LNCaP clone FGC (cell line): ENCODE measurements around the gene NMUR2.

ENCODE experiments used
- DNase-seq: peaks from one replicate; pipeline ENCODE4 v3.0.0-alpha.2; 2011; ENCODE audit warnings: low read depth
- H3K4me3 ChIP-seq: 2 replicates; pipeline ENCODE4 v1.5.1; 2011; ENCODE audit warnings: mild to moderate bottlenecking, low read depth, low read length, control low read depth
- CTCF ChIP-seq: IDR thresholded peaks from 2 replicates; pipeline ENCODE4 v1.5.1; 2012; ENCODE audit warnings: mild to moderate bottlenecking; ENCODE audit not compliant: control insufficient read depth, insufficient read depth; ENCODE audit errors: extremely low read depth

Gene NMUR2

DNA sequence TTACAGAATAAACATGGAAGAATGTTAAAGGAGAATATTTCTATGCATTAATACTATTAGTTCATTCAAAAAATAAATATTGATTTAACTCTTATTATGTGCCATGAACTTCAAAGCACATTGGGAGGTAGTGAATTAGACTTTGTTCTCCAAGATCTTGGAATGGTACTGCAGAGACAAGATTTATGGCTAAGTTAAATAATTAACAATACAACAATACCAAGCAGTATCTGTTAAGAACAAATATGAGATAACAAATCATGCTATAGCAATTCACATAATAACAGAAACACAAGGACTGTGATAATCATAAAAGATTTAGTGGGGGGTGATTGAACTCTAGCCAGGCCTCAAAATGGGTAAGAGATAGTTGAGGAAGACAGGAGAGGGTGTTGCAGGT is 11.6 kb downstream of the NMUR2 start:
- no peak overlapping the region for H3K4me3 ChIP-seq
- TF ChIP-seq CTCF = no peak
- DNase-seq = no peak

DNA sequence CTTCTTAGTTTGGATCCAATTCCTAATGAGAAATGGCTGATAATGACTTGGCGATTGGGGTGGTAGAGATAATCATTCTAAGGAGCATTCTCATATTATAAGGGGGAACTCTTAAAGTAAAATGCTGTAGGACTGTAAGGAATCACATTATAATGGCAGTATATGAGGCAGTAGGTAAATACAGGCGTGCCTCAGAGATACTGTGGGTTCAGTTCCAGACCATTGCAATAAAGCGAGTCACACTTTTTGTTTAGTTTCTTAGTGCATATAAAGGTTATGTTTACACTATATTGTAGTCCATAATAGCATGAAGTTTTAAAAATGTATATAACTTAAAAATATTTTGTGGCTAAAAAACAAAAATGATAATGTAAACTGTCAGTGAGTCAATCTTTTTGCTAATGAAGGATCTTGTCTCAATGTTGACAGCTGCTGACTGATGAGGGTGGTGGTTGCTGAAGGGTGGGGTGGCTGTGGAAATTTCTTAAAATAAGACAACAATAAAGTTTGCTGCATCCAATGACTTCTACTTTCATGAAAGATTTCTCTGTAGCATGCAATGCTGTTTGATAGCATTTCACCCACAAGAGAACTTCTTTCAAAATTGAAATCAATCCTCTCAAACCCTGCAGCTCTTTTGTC is 15.8 kb downstream of the NMUR2 start:
- H3K4me3 ChIP-seq = no peak overlapping the region
- no peak for DNase-seq
- no peak for TF ChIP-seq CTCF

GRCh38 chr5:152388610-152389009 is 16.5 kb downstream of the NMUR2 start:
- TF ChIP-seq CTCF = no peak

GRCh38 chr5:152380415-152381123 is 24.5 kb downstream of the NMUR2 start:
- H3K4me3 ChIP-seq = no peak overlapping the region
- no peak for DNase-seq
- no peak for TF ChIP-seq CTCF

More at GRCh38 chr5:152388610-152389009, 16.5 kb downstream of the NMUR2 start:
- DNase-seq = no peak
- no peak overlapping the region for H3K4me3 ChIP-seq

GRCh38 chr5:152379331-152379730 is 25.7 kb downstream of the NMUR2 start:
- DNase-seq = no peak
- TF ChIP-seq CTCF = no peak
- no peak overlapping the region for H3K4me3 ChIP-seq

GRCh38 chr5:152378730-152379129 is 26.3 kb downstream of the NMUR2 start:
- no peak overlapping the region for H3K4me3 ChIP-seq
- no peak for DNase-seq
- TF ChIP-seq CTCF = no peak
